H9 (cell line): ENCODE measurements around the gene OAS2. TPM values are rescaled to one million over a fixed set of nuclear protein-coding genes. Genes with fewer than 3 reads are reported as not detected.

Experiments used
- DNase-seq: peaks from one replicate; pipeline ENCODE4 v3.0.0-alpha.2; 2017
- H2AFZ ChIP-seq: one replicate; pipeline ENCODE4 v1.6.1; 2013; ENCODE audit warnings: mild to moderate bottlenecking, low read length, control low read depth, moderate library complexity
- H2AK5ac ChIP-seq: 2 replicates; pipeline ENCODE4 v1.6.1; 2013; ENCODE audit warnings: low read length, control low read depth, mixed read lengths; ENCODE audit not compliant: insufficient read length
- H2BK120ac ChIP-seq: one replicate; pipeline ENCODE4 v1.6.1; 2013; ENCODE audit warnings: low read depth, mild to moderate bottlenecking, low read length, control low read depth, inconsistent platforms; ENCODE audit not compliant: poor library complexity, severe bottlenecking
- H2BK12ac ChIP-seq: 2 replicates; pipeline ENCODE4 v1.6.1; 2013; ENCODE audit warnings: low read length, control low read depth, mixed read lengths, low read depth; ENCODE audit not compliant: insufficient read length
- H2BK15ac ChIP-seq: 2 replicates; pipeline ENCODE4 v1.6.1; 2013; ENCODE audit warnings: low read depth, low read length, control low read depth
- H2BK20ac ChIP-seq: one replicate; pipeline ENCODE4 v1.6.1; 2013; ENCODE audit warnings: low read depth, mild to moderate bottlenecking, low read length, control low read depth, inconsistent platforms; ENCODE audit not compliant: poor library complexity, severe bottlenecking
- H2BK5ac ChIP-seq: 2 replicates; pipeline ENCODE4 v1.6.1; 2013; ENCODE audit warnings: low read length, control low read depth, mixed read lengths; ENCODE audit not compliant: insufficient read length
- H3K14ac ChIP-seq: 2 replicates; pipeline ENCODE4 v1.6.1; 2013; ENCODE audit warnings: low read length, control low read depth; ENCODE audit not compliant: insufficient read depth
- H3K18ac ChIP-seq: 2 replicates; pipeline ENCODE4 v1.6.1; 2013; ENCODE audit warnings: low read depth, mild to moderate bottlenecking, mixed read lengths, low read length, control low read depth; ENCODE audit not compliant: insufficient read length
- H3K23ac ChIP-seq: 2 replicates; pipeline ENCODE4 v1.6.1; 2013; ENCODE audit warnings: low read length, control low read depth, mixed read lengths, low read depth; ENCODE audit not compliant: insufficient read length
- H3K23me2 ChIP-seq: 2 replicates; pipeline ENCODE4 v1.6.1; 2013; ENCODE audit warnings: low read depth, mild to moderate bottlenecking, mixed read lengths, low read length, control low read depth; ENCODE audit not compliant: insufficient read length, poor library complexity, severe bottlenecking
- H3K27ac ChIP-seq: 2 replicates; pipeline ENCODE4 v1.5.1; 2013; ENCODE audit warnings: low read length, control low read depth, mixed read lengths, low read depth; ENCODE audit not compliant: insufficient read length
- H3K27me3 ChIP-seq: 2 replicates; pipeline ENCODE4 v1.6.1; 2013; ENCODE audit warnings: low read length, control low read depth, inconsistent platforms; ENCODE audit not compliant: insufficient read depth
- H3K4ac ChIP-seq: 2 replicates; pipeline ENCODE4 v1.6.1; 2013; ENCODE audit warnings: low read depth, mild to moderate bottlenecking, control low read depth, inconsistent platforms, low read length, moderate library complexity
- H3K4me1 ChIP-seq: 2 replicates; pipeline ENCODE4 v1.6.1; 2013; ENCODE audit warnings: low read length, control low read depth, inconsistent platforms; ENCODE audit not compliant: insufficient read depth
- H3K4me2 ChIP-seq: 2 replicates; pipeline ENCODE4 v1.6.1; 2013; ENCODE audit warnings: low read length, control low read depth, mixed read lengths; ENCODE audit not compliant: insufficient read length, insufficient read depth
- H3K56ac ChIP-seq: 2 replicates; pipeline ENCODE4 v1.6.1; 2013; ENCODE audit warnings: low read depth, mild to moderate bottlenecking, mixed read lengths, low read length, control low read depth; ENCODE audit not compliant: insufficient read length
- H3K79me1 ChIP-seq: 2 replicates; pipeline ENCODE4 v1.6.1; 2013; ENCODE audit warnings: low read depth, mild to moderate bottlenecking, moderate library complexity, low read length, control low read depth, inconsistent platforms; ENCODE audit not compliant: insufficient read depth, poor library complexity, severe bottlenecking
- H3K79me2 ChIP-seq: 2 replicates; pipeline ENCODE4 v1.6.1; 2013; ENCODE audit warnings: low read length, control low read depth, inconsistent platforms; ENCODE audit not compliant: insufficient read depth
- H3K9ac ChIP-seq: 2 replicates; pipeline ENCODE4 v1.6.1; 2013; ENCODE audit warnings: low read length, control low read depth, mixed read lengths; ENCODE audit not compliant: insufficient read length; ENCODE audit errors: extremely low read depth
- H3K9me3 ChIP-seq: one replicate; pipeline ENCODE4 v1.6.1; 2013; ENCODE audit warnings: low read depth, low read length, inconsistent platforms; ENCODE audit not compliant: control insufficient read depth
- H3T11ph ChIP-seq: one replicate; pipeline ENCODE4 v1.6.1; 2013; ENCODE audit warnings: mild to moderate bottlenecking, low read length, control low read depth, inconsistent platforms
- H4K20me1 ChIP-seq: one replicate; pipeline ENCODE4 v1.6.1; 2013; ENCODE audit not compliant: control insufficient read depth, insufficient read length, insufficient read depth
- H4K5ac ChIP-seq: 2 replicates; pipeline ENCODE4 v1.6.1; 2013; ENCODE audit warnings: low read depth, mild to moderate bottlenecking, mixed read lengths, low read length, control low read depth; ENCODE audit not compliant: insufficient read length
- H4K8ac ChIP-seq: replicated peaks from 2 replicates; pipeline ENCODE4 v1.6.1; 2013; ENCODE audit warnings: low read length, control low read depth, mixed read lengths, low read depth; ENCODE audit not compliant: insufficient read length
- H4K91ac ChIP-seq: 2 replicates; pipeline ENCODE4 v1.6.1; 2013; ENCODE audit warnings: low read depth, mild to moderate bottlenecking, moderate library complexity, mixed read lengths, low read length, control low read depth; ENCODE audit not compliant: insufficient read length
- H3K27ac Mint-ChIP-seq, 3 experiments: 2 replicates in 2 of 3; 3 replicates in 1 of 3; pipeline ENCODE4 v1.8.0; 2020 to 2021; ENCODE audit warnings: mixed read lengths in 3 of 3, mild to moderate bottlenecking in 1 of 3, moderate library complexity in 1 of 3
- H3K27me3 Mint-ChIP-seq: 2 replicates; pipeline ENCODE4 v1.8.0; 2021; ENCODE audit warnings: low read depth, mild to moderate bottlenecking, moderate library complexity, mixed read lengths
- H3K36me3 Mint-ChIP-seq, 3 experiments: 2 replicates in 2 of 3; 3 replicates in 1 of 3; pipeline ENCODE4 v1.8.0; 2020 to 2021; ENCODE audit warnings: low read depth in 3 of 3, mixed read lengths in 3 of 3; ENCODE audit not compliant: insufficient read depth in 1 of 3
- H3K4me1 Mint-ChIP-seq, 2 experiments: 2 replicates each; pipeline ENCODE4 v1.8.0; 2020; ENCODE audit warnings: mixed read lengths in 2 of 2
- H3K4me3 Mint-ChIP-seq, 2 experiments: 2 replicates in 1 of 2; 3 replicates in 1 of 2; pipeline ENCODE4 v1.8.0; 2020 to 2021; ENCODE audit warnings: mild to moderate bottlenecking in 2 of 2, mixed read lengths in 2 of 2, moderate library complexity in 1 of 2
- H3K9me3 Mint-ChIP-seq, 2 experiments: 2 replicates in 1 of 2; 3 replicates in 1 of 2; pipeline ENCODE4 v1.8.0; 2020; ENCODE audit warnings: mild to moderate bottlenecking in 2 of 2, mixed read lengths in 2 of 2, moderate library complexity in 1 of 2
- WGBS: extraction: QIAGEN DNeasy Blood & Tissue Kit; methylation state at CpG from one replicate; pipeline ENCODE4 v1.1.7; 2013; ENCODE audit warnings: missing lambda C conversion rate, low lambda C conversion rate, mixed read lengths; ENCODE audit not compliant: insufficient read length; ENCODE audit errors: extremely low coverage; 5-methylcytosine and 5-hydroxymethylcytosine counted together
- total RNA-seq: library from RNA; stranded (reverse); gene quantifications from 2 replicates; pipeline ENCODE4 v1.2.1, GENCODE V29; 2021
- TF ChIP-seq, protein P1 (sequence below): fragments of 200-600 bp; sonication (generic); conservative IDR thresholded peaks from 3 replicates; pipeline ENCODE4 v1.8.0; 2021; ENCODE audit warnings: antibody characterized with exemption, mild to moderate bottlenecking

OAS2 gene
- total RNA-seq, 1 experiment from 2014 or later = not detected

DNA sequence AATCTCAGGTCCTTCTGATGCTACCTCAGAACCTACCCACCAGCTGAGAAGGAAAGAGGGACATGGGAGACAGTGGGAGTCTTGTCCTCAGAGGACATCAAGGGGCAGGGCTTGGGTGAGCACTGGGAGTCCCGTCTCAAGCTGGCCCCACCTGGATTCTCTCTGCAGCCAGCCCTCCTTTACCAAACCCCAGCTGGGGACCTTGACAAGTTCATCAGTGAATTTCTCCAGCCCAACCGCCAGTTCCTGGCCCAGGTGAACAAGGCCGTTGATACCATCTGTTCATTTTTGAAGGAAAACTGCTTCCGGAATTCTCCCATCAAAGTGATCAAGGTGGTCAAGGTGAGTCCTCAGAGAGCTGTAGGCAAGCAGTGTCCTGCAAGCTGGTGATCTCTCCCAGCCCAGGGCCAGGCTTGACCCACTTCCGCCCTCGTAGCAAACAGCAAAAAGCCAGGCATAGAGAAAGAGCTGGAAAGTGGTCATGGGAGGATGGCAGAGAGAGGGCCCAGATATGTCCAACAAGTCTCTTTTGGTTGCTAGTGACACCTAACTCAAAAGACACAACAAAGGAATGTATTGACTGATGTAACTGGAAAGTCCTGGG is 14.2 kb upstream of the OAS2 start:
- peaks cover 14% of the 10 kb centered on the region for H3K27me3 Mint-ChIP-seq
- H3K23ac ChIP-seq = no peak overlapping the region
- TF ChIP-seq, protein P1, sequence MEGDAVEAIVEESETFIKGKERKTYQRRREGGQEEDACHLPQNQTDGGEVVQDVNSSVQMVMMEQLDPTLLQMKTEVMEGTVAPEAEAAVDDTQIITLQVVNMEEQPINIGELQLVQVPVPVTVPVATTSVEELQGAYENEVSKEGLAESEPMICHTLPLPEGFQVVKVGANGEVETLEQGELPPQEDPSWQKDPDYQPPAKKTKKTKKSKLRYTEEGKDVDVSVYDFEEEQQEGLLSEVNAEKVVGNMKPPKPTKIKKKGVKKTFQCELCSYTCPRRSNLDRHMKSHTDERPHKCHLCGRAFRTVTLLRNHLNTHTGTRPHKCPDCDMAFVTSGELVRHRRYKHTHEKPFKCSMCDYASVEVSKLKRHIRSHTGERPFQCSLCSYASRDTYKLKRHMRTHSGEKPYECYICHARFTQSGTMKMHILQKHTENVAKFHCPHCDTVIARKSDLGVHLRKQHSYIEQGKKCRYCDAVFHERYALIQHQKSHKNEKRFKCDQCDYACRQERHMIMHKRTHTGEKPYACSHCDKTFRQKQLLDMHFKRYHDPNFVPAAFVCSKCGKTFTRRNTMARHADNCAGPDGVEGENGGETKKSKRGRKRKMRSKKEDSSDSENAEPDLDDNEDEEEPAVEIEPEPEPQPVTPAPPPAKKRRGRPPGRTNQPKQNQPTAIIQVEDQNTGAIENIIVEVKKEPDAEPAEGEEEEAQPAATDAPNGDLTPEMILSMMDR = no peak
- H2BK120ac ChIP-seq = no peak overlapping the region
- H3K9ac ChIP-seq = no peak overlapping the region
- peaks cover 11 to 22% of the 10 kb centered on the region in 2 experiments for H3K9me3 Mint-ChIP-seq
- peaks cover 3% of the 10 kb centered on the region for H3K23me2 ChIP-seq
- no peak overlapping the region for H3K18ac ChIP-seq
- no peak overlapping the region for H3K4ac ChIP-seq
- no peaks in the 10 kb centered on the region for H3K4me1 ChIP-seq
- H3K4me1 Mint-ChIP-seq = peaks cover 0 to 2% of the 10 kb centered on the region in 2 experiments; a peak in 1 of 4 replicates
- H2BK20ac ChIP-seq = no peak overlapping the region
- H3K79me2 ChIP-seq = no peaks in the 10 kb centered on the region
- H2BK5ac ChIP-seq = no peak overlapping the region
- no peak overlapping the region for H3K4me2 ChIP-seq
- no CpG with 5 or more reads among the region's 6 CpGs for WGBS
- no peak overlapping the region for H2AK5ac ChIP-seq
- no peak overlapping the region for H3K27ac Mint-ChIP-seq
- no peak overlapping the region for H3K14ac ChIP-seq
- H3K79me1 ChIP-seq = no peaks in the 10 kb centered on the region
- no peak overlapping the region for H4K8ac ChIP-seq
- no peak overlapping the region for H3K4me3 Mint-ChIP-seq
- H3K36me3 Mint-ChIP-seq = peaks cover 6 to 12% (median 9%) of the 10 kb centered on the region in 3 experiments; a peak in 5 of 7 replicates
- no peaks in the 10 kb centered on the region for H3K27me3 ChIP-seq
- no peak overlapping the region for H4K5ac ChIP-seq
- DNase-seq = no peak
- no peak overlapping the region for H4K91ac ChIP-seq
- H3T11ph ChIP-seq = no peak overlapping the region
- no peak overlapping the region for H2BK15ac ChIP-seq
- H4K20me1 ChIP-seq = no peaks in the 10 kb centered on the region
- no peak overlapping the region for H2AFZ ChIP-seq
- no peak overlapping the region for H2BK12ac ChIP-seq
- no peaks in the 10 kb centered on the region for H3K9me3 ChIP-seq
- H3K56ac ChIP-seq = no peak overlapping the region
- H3K27ac ChIP-seq = no peak overlapping the region
